ENCODE results near the gene SCUBE1.
"Not testable (repeated sequence)": the region's sequence is repeated elsewhere in the genome, so short reads cannot be mapped to it uniquely, and the experiment has no call there.

Gene SCUBE1

GRCh38 chr22:43355688-43356087 is 12.5 kb upstream of the SCUBE1 start:
- not testable (repeated sequence) for DNase-seq

GRCh38 chr22:43351966-43352345 is 8.8 kb upstream of the SCUBE1 start:
- no peak for DNase-seq

- no peak for DNase-seq
These were observed 6.5 kb upstream of the SCUBE1 start for GRCh38 chr22:43349636-43350035.

GRCh38 chr22:43346521-43346929 is 3.4 kb upstream of the SCUBE1 start:
- DNase-seq = peak; percentile 64

- DNase-seq = no peak
These were observed 2.7 kb upstream of the SCUBE1 start for GRCh38 chr22:43345761-43346301.

- no peak for DNase-seq
These were observed 2.2 kb upstream of the SCUBE1 start for GRCh38 chr22:43345356-43345755.

- no peak for DNase-seq
These were observed 1.3 kb upstream of the SCUBE1 start for GRCh38 chr22:43344520-43344787.

- no peak for DNase-seq
These were observed 723 bp upstream of the SCUBE1 start for GRCh38 chr22:43343670-43344519.

GRCh38 chr22:43342347-43343261 is 568 bp downstream of the SCUBE1 start:
- no peak for DNase-seq

GRCh38 chr22:43341565-43341964 is 1.6 kb downstream of the SCUBE1 start:
- no peak for DNase-seq

- DNase-seq = no peak
These were observed 4.3 kb downstream of the SCUBE1 start for GRCh38 chr22:43338766-43339345.

- DNase-seq = no peak
These were observed 5.2 kb downstream of the SCUBE1 start for GRCh38 chr22:43337946-43338345.

GRCh38 chr22:43337385-43337784 is 5.8 kb downstream of the SCUBE1 start:
- no peak for DNase-seq

GRCh38 chr22:43334378-43334777 is 8.8 kb downstream of the SCUBE1 start:
- DNase-seq = no peak

GRCh38 chr22:43333978-43334377 is 9.2 kb downstream of the SCUBE1 start:
- no peak for DNase-seq

GRCh38 chr22:43333156-43333555 is 10.0 kb downstream of the SCUBE1 start:
- no peak for DNase-seq

GRCh38 chr22:43331698-43332097 is 11.5 kb downstream of the SCUBE1 start:
- no peak for DNase-seq

- DNase-seq = no peak
These were observed 12.1 kb downstream of the SCUBE1 start for GRCh38 chr22:43331069-43331451.

GRCh38 chr22:43330178-43331068 is 12.7 kb downstream of the SCUBE1 start:
- DNase-seq = no peak

- no peak for DNase-seq
These were observed 14.1 kb downstream of the SCUBE1 start for GRCh38 chr22:43329061-43329460.

- no peak for DNase-seq
These were observed 16.1 kb downstream of the SCUBE1 start for GRCh38 chr22:43327157-43327438.

GRCh38 chr22:43326331-43327156 is 16.6 kb downstream of the SCUBE1 start:
- no peak for DNase-seq

All from CD4-positive, alpha-beta T cell treated with Interleukin-17A for 1 hour (primary cell).